HCT116 (cell line): Measurements from ENCODE around the gene TRIOBP. TPM values are rescaled to one million over a fixed set of nuclear protein-coding genes. Genes with fewer than 3 reads are reported as not detected.

Source experiments
- ATAC-seq: fragments of 200-7000 bp; cut with Tn5 transposase; 2 replicates; pipeline ENCODE4 v1.9.1; 2020; ENCODE audit warnings: mild to moderate bottlenecking, moderate library complexity
- BruUV-seq: library from RNA; stranded (reverse); fragments of 400-500 nt; replicated peaks from 2 replicates; lab custom pipeline; 2021; lab: Mats Ljungman, UMichigan
- CTCF ChIA-PET: fragments of 300-600 bp; sonication (Branson Sonifier 250); formaldehyde crosslinking; loops from one replicate; lab custom pipeline; 2021; ENCODE audit warnings: antibody characterized with exemption; lab: Charles Lee
- POLR2A ChIA-PET: fragments of 300-600, 350-600 bp; sonication (Branson Sonifier 250); formaldehyde crosslinking; loops from one replicate; lab custom pipeline; 2021; ENCODE audit warnings: antibody characterized with exemption; lab: Charles Lee
- RAD21 ChIA-PET, 2 experiments: fragments of 300-600 bp; sonication (Branson Sonifier 250); formaldehyde crosslinking; loops; one replicate each; lab custom pipeline; 2023; ENCODE audit warnings: low total read pairs in 2 of 2; ENCODE audit not compliant: uncharacterized antibody in 2 of 2, unreplicated experiment in 2 of 2, low non-redundant PET in 1 of 2; lab: Charles Lee
- DNase-seq: peaks from one replicate; pipeline ENCODE4 v3.0.0-alpha.2; 2010; ENCODE audit warnings: low read depth, low spot score
- H2AFZ ChIP-seq: fragments of 200-600 bp; shearing (Covaris generic), sonication (generic); 2 replicates; pipeline ENCODE4 v1.6.1; 2017; ENCODE audit warnings: low read depth, mixed run types, mixed read lengths, antibody characterized with exemption, low read length; ENCODE audit not compliant: poor library complexity, severe bottlenecking
- H3K27ac ChIP-seq: 2 replicates; pipeline ENCODE4 v1.5.1; 2012; ENCODE audit warnings: low read depth, low read length
- H3K27me3 ChIP-seq: fragments of 200-600 bp; sonication (generic); 2 replicates; pipeline ENCODE4 v1.6.1; 2016; ENCODE audit warnings: mixed run types, low read length, mixed read lengths; ENCODE audit not compliant: insufficient read depth
- H3K36me3 ChIP-seq, 2 experiments: fragments of 200-500 bp in 1 of 2; fragments of 200-600 bp in 1 of 2; sonication (Bioruptor generic) in 1 of 2; sonication (generic) in 1 of 2; 2 replicates each; pipeline versions ENCODE4 v1.5.1 to v1.6.1; 2014 to 2016; ENCODE audit warnings: low read length in 2 of 2, inconsistent platforms in 1 of 2, mixed read lengths in 1 of 2, mixed run types in 1 of 2; ENCODE audit not compliant: insufficient read depth in 2 of 2, control insufficient read depth in 1 of 2
- H3K4me1 ChIP-seq, 2 experiments: fragments of 200-600 bp in 1 of 2; sonication (generic) in 1 of 2; 2 replicates each; pipeline versions ENCODE4 v1.5.1 to v1.6.1; 2012 to 2017; ENCODE audit warnings: low read length in 2 of 2, inconsistent platforms in 1 of 2, mild to moderate bottlenecking in 1 of 2, mixed read lengths in 1 of 2, mixed run types in 1 of 2, moderate library complexity in 1 of 2; ENCODE audit not compliant: insufficient read depth in 2 of 2, control insufficient read depth in 1 of 2
- H3K4me2 ChIP-seq: fragments of 200-600 bp; sonication (generic); 2 replicates; pipeline ENCODE4 v1.6.1; 2017; ENCODE audit warnings: mixed run types, low read length, mixed read lengths
- H3K4me3 ChIP-seq, 2 experiments: fragments of 200-600 bp in 1 of 2; sonication (generic) in 1 of 2; replicated peaks in 1 of 2; 2 replicates each; pipeline ENCODE4 v1.5.1; 2011 to 2016; ENCODE audit warnings: low read length in 2 of 2, control low read depth in 1 of 2, low read depth in 1 of 2, mild to moderate bottlenecking in 1 of 2, mixed read lengths in 1 of 2, mixed run types in 1 of 2
- H3K79me2 ChIP-seq: fragments of 200-600 bp; sonication (generic); 2 replicates; pipeline ENCODE4 v1.6.1; 2017; ENCODE audit warnings: mild to moderate bottlenecking, mixed run types, low read length, moderate library complexity, mixed read lengths; ENCODE audit not compliant: insufficient read depth
- H3K9ac ChIP-seq: fragments of 200-600 bp; sonication (generic); 2 replicates; pipeline ENCODE4 v1.6.1; 2016; ENCODE audit warnings: low read length, mixed read lengths
- H3K9me2 ChIP-seq: fragments of 200-600 bp; sonication (generic), shearing (Covaris generic); 2 replicates; pipeline ENCODE4 v1.6.1; 2017; ENCODE audit warnings: mixed run types, mild to moderate bottlenecking, moderate library complexity; ENCODE audit not compliant: insufficient read depth
- H3K9me3 ChIP-seq, 2 experiments: fragments of 200-500 bp in 1 of 2; fragments of 200-600 bp in 1 of 2; sonication (Bioruptor generic) in 1 of 2; sonication (generic) in 1 of 2; 2 replicates each; pipeline ENCODE4 v1.6.1; 2014 to 2017; ENCODE audit warnings: low read length in 2 of 2, mixed read lengths in 2 of 2, inconsistent platforms in 1 of 2, low read depth in 1 of 2, mild to moderate bottlenecking in 1 of 2, mixed run types in 1 of 2, moderate library complexity in 1 of 2; ENCODE audit not compliant: control insufficient read depth in 1 of 2, insufficient read depth in 1 of 2
- H4K20me1 ChIP-seq: fragments of 200-600 bp; sonication (generic), shearing (Covaris generic); 2 replicates; pipeline ENCODE4 v1.6.1; 2017; ENCODE audit warnings: mixed run types, mild to moderate bottlenecking, moderate library complexity; ENCODE audit not compliant: insufficient read depth
- ATF3 ChIP-seq: IDR thresholded peaks from 2 replicates; pipeline ENCODE4 v1.6.1; 2012
- CEBPB ChIP-seq: IDR thresholded peaks from 2 replicates; pipeline ENCODE4 v1.6.1; 2012; ENCODE audit warnings: low read depth
- CTCF ChIP-seq, 3 experiments: fragments of 200-600 bp in 1 of 3; sonication (generic) in 1 of 3; IDR thresholded peaks in 2 of 3; conservative IDR thresholded peaks in 1 of 3; 2 replicates each; pipeline ENCODE4 v1.5.1; 2012 to 2017; ENCODE audit warnings: low read depth in 2 of 3, low read length in 2 of 3, antibody characterized with exemption in 1 of 3, borderline replicate concordance in 1 of 3, control low read depth in 1 of 3, mild to moderate bottlenecking in 1 of 3, mixed read lengths in 1 of 3, mixed run types in 1 of 3, moderate library complexity in 1 of 3; ENCODE audit not compliant: insufficient read depth in 1 of 3
- EGR1 ChIP-seq: IDR thresholded peaks from 2 replicates; pipeline ENCODE4 v1.6.1; 2012; ENCODE audit warnings: low read depth
- ELF1 ChIP-seq: IDR thresholded peaks from 2 replicates; pipeline ENCODE4 v1.6.1; 2012; ENCODE audit warnings: low read depth, borderline replicate concordance
- EZH2 ChIP-seq: fragments of 200-600 bp; sonication (generic); IDR thresholded peaks from 2 replicates; pipeline ENCODE4 v1.6.1; 2017; ENCODE audit warnings: antibody characterized with exemption, mixed run types
- EZH2phosphoT487 ChIP-seq: fragments of 200-600 bp; IDR thresholded peaks from 2 replicates; pipeline ENCODE4 v1.6.1; 2018; ENCODE audit warnings: antibody characterized with exemption, borderline replicate concordance
- FOSL1 ChIP-seq: IDR thresholded peaks from 2 replicates; pipeline ENCODE4 v1.6.1; 2012; ENCODE audit warnings: low read depth
- MAX ChIP-seq: IDR thresholded peaks from 2 replicates; pipeline ENCODE4 v1.6.1; 2012
- POLR2A ChIP-seq: IDR thresholded peaks from 2 replicates; pipeline ENCODE4 v1.7.0; 2011; ENCODE audit warnings: borderline replicate concordance; ENCODE audit not compliant: insufficient read depth, insufficient read length; ENCODE audit errors: extremely low read depth
- RAD21 ChIP-seq: IDR thresholded peaks from 2 replicates; pipeline ENCODE4 v1.6.1; 2012; ENCODE audit warnings: low read depth, mild to moderate bottlenecking
- REST ChIP-seq: IDR thresholded peaks from 2 replicates; pipeline ENCODE4 v1.6.1; 2012; ENCODE audit warnings: low read depth
- SP1 ChIP-seq: IDR thresholded peaks from 2 replicates; pipeline ENCODE4 v1.6.1; 2012; ENCODE audit warnings: low read depth
- SRF ChIP-seq: IDR thresholded peaks from 2 replicates; pipeline ENCODE4 v1.6.1; 2012; ENCODE audit warnings: low read depth
- TCF7L2 ChIP-seq: IDR thresholded peaks from 2 replicates; pipeline ENCODE4 v1.7.0; 2011; ENCODE audit warnings: borderline replicate concordance, inconsistent platforms; ENCODE audit not compliant: insufficient read depth, insufficient read length; ENCODE audit errors: extremely low read depth
- YY1 ChIP-seq: IDR thresholded peaks from 2 replicates; pipeline ENCODE4 v1.6.1; 2011; ENCODE audit warnings: low read length, low read depth, moderate library complexity, mild to moderate bottlenecking; ENCODE audit not compliant: insufficient replicate concordance; ENCODE audit errors: extremely low read depth
- intact Hi-C: fragments of 100-400 bp; cut with micrococcal nuclease; formaldehyde crosslinking; loops from 2 replicates; pipeline ENCODE4 v1.10.0; 2022
- total RNA-seq: library from RNA; stranded (reverse); gene quantifications from one replicate; pipeline ENCODE4 v1.2.1, GENCODE V29; 2021; ENCODE audit not compliant: unreplicated experiment

Gene TRIOBP
- total RNA-seq, 1 experiment from 2014 or later, result 244 TPM

GRCh38 chr22:37664249-37665101 lies 32.4 kb upstream of the TRIOBP start:
- Histone ChIP-seq H4K20me1 (no peaks in the 10 kb centered on the region), H3K9me3 (no peaks in the 10 kb centered on the region), H3K36me3 (peaks cover 8 to 25% of the 10 kb centered on the region in 2 experiments; a peak in 1 of 4 replicates), H3K27ac (no peak overlapping the region), H3K9ac (no peak overlapping the region), H2AFZ (no peak overlapping the region)
- ATAC-seq, result no peak
- BruUV-seq, result no TSS peak
- ChIA-PET RAD21 (no interaction called here), POLR2A (interaction anchor here (0.9 to 4.5 kb wide), 4 partner anchors 11 to 55 kb away, joined by 3 to 23 read pairs (median 4); partner anchors contain the start of genes GGA1 and LGALS1)
- no peak for DNase-seq
- no peak for TF ChIP-seq SRF
- no peak for TF ChIP-seq TCF7L2
- no peak for TF ChIP-seq EGR1
- TF ChIP-seq MAX, result no peak
- TF ChIP-seq CEBPB, result no peak
- TF ChIP-seq ATF3, result no peak
- TF ChIP-seq RAD21, result no peak
- no peak for TF ChIP-seq SP1
- no peak for TF ChIP-seq EZH2
- TF ChIP-seq POLR2A, result no peak
- no peak for TF ChIP-seq ELF1
- TF ChIP-seq YY1, result no peak
- no peak for TF ChIP-seq EZH2phosphoT487
- no peak for TF ChIP-seq FOSL1
- TF ChIP-seq CTCF (IDR thresholded peaks at IDR 0.05 in 2 of 3, conservative IDR thresholded peaks at IDR 0.05 in 1 of 3; ENCODE audit: borderline replicate concordance in 1 of 3, insufficient read depth in 1 of 3, low read depth in 2 of 3, low read length in 2 of 3), result no peak
- TF ChIP-seq REST, result no peak
- TF ChIP-seq, all 23 proteins: peak for 0
- no peaks in the 10 kb centered on the region for H3K27me3 ChIP-seq
- intact Hi-C loops, result no loop called here
- peaks cover 51% of the 10 kb centered on the region for H3K79me2 ChIP-seq
- H3K4me3 ChIP-seq, result no peak overlapping the region
- no peak overlapping the region for H3K4me2 ChIP-seq
- CTCF ChIA-PET, result interaction anchor here (0.9 kb wide), 1 partner anchor 13 kb away, joined by 4 read pairs; no protein-coding TSS in a partner anchor
- H3K9me2 ChIP-seq, result no peaks in the 10 kb centered on the region
- H3K4me1 ChIP-seq, result peaks cover 20 to 45% of the 10 kb centered on the region in 2 experiments
